Smooth muscle cell of trachea (primary cell): ENCODE measurements around the gene CXorf66. TPM values are rescaled to one million over a fixed set of nuclear protein-coding genes. Genes with fewer than 3 reads are reported as not detected.

Source experiments
- total RNA-seq: library from RNA; depleted of rRNA; stranded (reverse); fragments of >200 nt; gene quantifications from 2 replicates; pipeline ENCODE4 v1.2.1, GENCODE V29; 2014

CXorf66 gene
- total RNA-seq, result not detected in 2 replicates

GRCh38 chrX:139965421-139965820, at the start of gene CXorf66:
CXorf66 (minus strand) TSS chrX:139965521; CDS start chrX:139965496, 25 bp downstream.

GRCh38 chrX:139932901-139933796, 32.2 kb downstream of the CXorf66 start, which contains the start of gene ATP11C:
ATP11C (minus strand) TSS chrX:139933053; CDS start chrX:139932042, 1,011 bp downstream.

Other genes starting within 250 kb of the CXorf66 start
- 48.8 and 70.1 TPM in 2 replicates for gene ATP11C, start 32.5 kb downstream of the CXorf66 start, total RNA-seq